Ovary (tissue), 3 donors: Measurements from ENCODE around the gene ZNF740.

Source experiments
- EP300 ChIP-seq: sonication (generic); formaldehyde crosslinking; IDR thresholded peaks from one replicate; pipeline ENCODE4 v1.6.1; 2017; ENCODE audit warnings: antibody characterized with exemption
- TF ChIP-seq, protein P1 (sequence below), 3 donors: fragments of 450-650 bp in 2 of 3; fragments of 200-600 bp in 1 of 3; IDR thresholded peaks; one replicate each; pipeline versions ENCODE4 v1.5.1 to v1.8.0; 2016 to 2022; ENCODE audit warnings: antibody characterized with exemption in 3 of 3, mild to moderate bottlenecking in 1 of 3
- donor health status: DM: no; HTN: no; CAD: no.

DNA sequence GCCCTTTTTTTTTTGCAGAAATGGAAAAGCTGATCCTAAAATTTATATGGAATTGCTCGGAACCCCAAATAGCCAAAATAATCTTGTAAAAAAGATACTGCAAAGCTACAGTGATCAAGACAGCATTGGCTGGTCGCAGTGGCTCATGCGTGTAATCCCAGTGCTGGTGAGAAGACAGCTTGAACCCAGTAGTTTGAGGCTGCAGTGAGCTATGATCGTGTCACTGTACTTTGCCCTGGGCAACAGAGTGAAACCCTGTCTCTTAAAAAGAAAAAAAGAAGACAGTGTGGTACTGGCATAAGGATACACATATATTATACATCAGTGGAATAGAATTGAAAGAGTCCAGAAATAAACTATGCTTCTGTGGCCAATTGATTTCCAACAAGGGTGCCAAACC lies 21.1 kb downstream of the ZNF740 start:
- TF ChIP-seq, protein P1, sequence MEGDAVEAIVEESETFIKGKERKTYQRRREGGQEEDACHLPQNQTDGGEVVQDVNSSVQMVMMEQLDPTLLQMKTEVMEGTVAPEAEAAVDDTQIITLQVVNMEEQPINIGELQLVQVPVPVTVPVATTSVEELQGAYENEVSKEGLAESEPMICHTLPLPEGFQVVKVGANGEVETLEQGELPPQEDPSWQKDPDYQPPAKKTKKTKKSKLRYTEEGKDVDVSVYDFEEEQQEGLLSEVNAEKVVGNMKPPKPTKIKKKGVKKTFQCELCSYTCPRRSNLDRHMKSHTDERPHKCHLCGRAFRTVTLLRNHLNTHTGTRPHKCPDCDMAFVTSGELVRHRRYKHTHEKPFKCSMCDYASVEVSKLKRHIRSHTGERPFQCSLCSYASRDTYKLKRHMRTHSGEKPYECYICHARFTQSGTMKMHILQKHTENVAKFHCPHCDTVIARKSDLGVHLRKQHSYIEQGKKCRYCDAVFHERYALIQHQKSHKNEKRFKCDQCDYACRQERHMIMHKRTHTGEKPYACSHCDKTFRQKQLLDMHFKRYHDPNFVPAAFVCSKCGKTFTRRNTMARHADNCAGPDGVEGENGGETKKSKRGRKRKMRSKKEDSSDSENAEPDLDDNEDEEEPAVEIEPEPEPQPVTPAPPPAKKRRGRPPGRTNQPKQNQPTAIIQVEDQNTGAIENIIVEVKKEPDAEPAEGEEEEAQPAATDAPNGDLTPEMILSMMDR (IDR thresholded peaks at IDR 0.05) = no peak
- TF ChIP-seq EP300 = no peak
